SK-N-SH treated with all-trans-retinoic acid at 6 μM for 48 hours (cell line): ENCODE results near the gene MAP3K7CL.

ENCODE experiments used
- ATAC-seq: fragments of 200-7000 bp; cut with Tn5 transposase; 3 replicates; pipeline ENCODE4 v1.9.1; 2020; ENCODE audit warnings: mild to moderate bottlenecking, moderate library complexity
- ARNTL ChIP-seq: fragments of 450-650 bp; formaldehyde crosslinking; IDR thresholded peaks from 2 replicates; pipeline ENCODE4 v1.5.0; 2020; ENCODE audit warnings: low read depth, mild to moderate bottlenecking, moderate library complexity, borderline replicate concordance
- BACH2 ChIP-seq: fragments of 250-450 bp; sonication (Bioruptor Pico); IDR thresholded peaks from 2 replicates; pipeline ENCODE4 v1.9.0; 2021; ENCODE audit warnings: mild to moderate bottlenecking, borderline replicate concordance
- CSDC2 ChIP-seq: fragments of 250-450 bp; sonication (Bioruptor Pico); IDR thresholded peaks from 2 replicates; pipeline ENCODE4 v1.5.0; 2020; ENCODE audit warnings: mild to moderate bottlenecking, moderate library complexity
- ESRRG ChIP-seq: fragments of 250-450 bp; sonication (Bioruptor Pico); IDR thresholded peaks from 2 replicates; pipeline ENCODE4 v1.6.1; 2021; ENCODE audit warnings: mild to moderate bottlenecking
- GLIS3 ChIP-seq: fragments of 250-450 bp; sonication (Bioruptor Pico); IDR thresholded peaks from 2 replicates; pipeline ENCODE4 v1.5.0; 2020; ENCODE audit warnings: mild to moderate bottlenecking, moderate library complexity
- ISL1 ChIP-seq: fragments of 250-450 bp; sonication (Bioruptor Pico); IDR thresholded peaks from 2 replicates; pipeline ENCODE4 v2.1.2; 2022; ENCODE audit warnings: mild to moderate bottlenecking, moderate library complexity
- OSR1 ChIP-seq: fragments of 250-450 bp; sonication (Bioruptor Pico); IDR thresholded peaks from 2 replicates; pipeline ENCODE4 v1.8.0; 2022; ENCODE audit warnings: moderate library complexity, mild to moderate bottlenecking, inconsistent platforms
- RARB ChIP-seq: fragments of 250-450 bp; sonication (Bioruptor Pico); IDR thresholded peaks from 2 replicates; pipeline ENCODE4 v1.8.0; 2021; ENCODE audit warnings: mild to moderate bottlenecking, moderate library complexity
- TCF4 ChIP-seq: fragments of 250-450 bp; sonication (Bioruptor Pico); IDR thresholded peaks from 2 replicates; pipeline ENCODE4 v1.8.0; 2021; ENCODE audit warnings: mild to moderate bottlenecking, moderate library complexity, borderline replicate concordance
- TOX ChIP-seq: fragments of 250-450 bp; sonication (Bioruptor Pico); IDR thresholded peaks from 2 replicates; pipeline ENCODE4 v1.8.0; 2021; ENCODE audit warnings: mild to moderate bottlenecking, moderate library complexity, borderline replicate concordance
- ZC3H10 ChIP-seq: fragments of 250-450 bp; sonication (Bioruptor Pico); IDR thresholded peaks from 2 replicates; pipeline ENCODE4 v1.5.1; 2021; ENCODE audit warnings: mild to moderate bottlenecking, moderate library complexity
- ZFP3 ChIP-seq: fragments of 250-450 bp; sonication (Bioruptor Pico); IDR thresholded peaks from 2 replicates; pipeline ENCODE4 v1.5.0; 2020; ENCODE audit warnings: mild to moderate bottlenecking, moderate library complexity
- ZNF565 ChIP-seq: fragments of 450-650 bp; formaldehyde crosslinking; conservative IDR thresholded peaks from 2 replicates; pipeline ENCODE4 v1.5.0; 2020; ENCODE audit warnings: low read depth, mild to moderate bottlenecking, moderate library complexity
- ZNF70 ChIP-seq: fragments of 450-650 bp; formaldehyde crosslinking; IDR thresholded peaks from 2 replicates; pipeline ENCODE4 v1.5.0; 2020; ENCODE audit warnings: mild to moderate bottlenecking, moderate library complexity
- ZNF8 ChIP-seq: fragments of 450-650 bp; formaldehyde crosslinking; IDR thresholded peaks from 2 replicates; pipeline ENCODE4 v1.5.0; 2020; ENCODE audit warnings: mild to moderate bottlenecking, moderate library complexity
- TF ChIP-seq, protein P1 (sequence below): fragments of 250-450 bp; sonication (Bioruptor Pico); IDR thresholded peaks from 2 replicates; pipeline ENCODE4 v1.8.0; 2020; ENCODE audit warnings: mild to moderate bottlenecking, moderate library complexity, borderline replicate concordance
- TF ChIP-seq, protein P2 (sequence below): fragments of 250-450 bp; sonication (Bioruptor Pico); IDR thresholded peaks from 2 replicates; pipeline ENCODE4 v1.5.1; 2020; ENCODE audit warnings: low read depth, mild to moderate bottlenecking, moderate library complexity
- TF ChIP-seq, protein P3 (sequence below): fragments of 250-450 bp; sonication (Bioruptor Pico); IDR thresholded peaks from 2 replicates; pipeline ENCODE4 v1.8.0; 2021; ENCODE audit warnings: low read depth, mild to moderate bottlenecking, moderate library complexity, borderline replicate concordance
- TF ChIP-seq, protein P4 (sequence below): fragments of 250-450 bp; sonication (Bioruptor Pico); IDR thresholded peaks from 2 replicates; pipeline ENCODE4 v1.5.1; 2021; ENCODE audit warnings: mild to moderate bottlenecking, moderate library complexity

MAP3K7CL gene

DNA sequence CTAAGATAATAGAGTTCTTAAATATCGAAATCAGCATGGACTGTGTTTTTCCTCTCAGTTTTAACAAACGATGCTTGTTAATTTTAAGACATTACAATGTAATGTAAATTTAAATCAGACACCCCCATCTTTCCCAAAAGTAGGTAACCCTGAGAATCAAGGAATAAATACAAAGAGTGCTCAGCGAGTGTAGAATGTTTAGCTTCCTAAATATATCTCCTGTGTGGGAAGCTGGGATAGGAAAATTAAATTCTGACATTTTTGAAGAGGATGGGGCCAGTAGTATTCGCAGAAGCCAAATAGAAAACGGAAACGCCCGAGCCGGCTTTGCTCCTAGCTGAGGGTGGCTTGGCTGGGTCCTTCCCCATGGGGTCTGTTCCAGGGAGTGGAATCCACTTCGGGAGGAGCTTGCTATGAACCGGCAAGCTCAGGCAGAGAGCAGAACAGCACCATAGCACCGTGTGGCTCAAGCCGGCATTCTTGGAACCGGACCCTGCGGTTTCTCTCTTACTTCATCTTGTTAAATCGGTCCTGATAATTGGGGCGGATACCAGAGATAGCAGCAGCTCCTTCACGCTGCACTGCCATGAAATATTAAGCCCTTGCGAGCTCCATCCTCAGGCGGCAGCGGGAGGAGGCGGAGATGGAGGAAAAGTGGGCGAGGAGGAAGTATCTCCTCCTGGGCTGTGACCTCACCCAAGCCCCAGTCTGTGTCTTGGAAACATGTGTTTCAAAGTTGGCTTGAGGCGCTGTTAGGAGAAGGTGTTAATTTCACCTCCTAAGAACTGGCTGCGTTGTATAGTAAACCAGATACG lies 24.9 kb downstream of the MAP3K7CL start:
- TF ChIP-seq BACH2 (CRISPR knock-in tag) (no peak), RARB (CRISPR knock-in tag) (no peak)
- peak; percentile 95 for ATAC-seq

DNA sequence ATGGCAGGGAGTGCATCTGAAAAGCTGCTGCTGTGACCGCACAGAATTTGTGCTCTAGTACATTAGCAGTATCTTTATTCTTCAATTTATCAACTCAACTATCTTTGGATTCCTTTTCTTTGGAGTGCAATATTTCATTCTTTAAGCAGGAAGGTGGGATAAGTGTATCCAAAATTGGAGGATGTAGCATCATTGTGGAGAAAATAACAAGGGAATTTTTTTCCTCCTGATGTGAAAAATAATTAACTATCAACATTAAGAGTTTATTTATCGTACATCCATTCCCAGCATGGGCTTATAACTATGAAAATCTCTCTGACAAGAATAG lies 25.5 kb downstream of the MAP3K7CL start:
- TF ChIP-seq ZFP3 (CRISPR knock-in tag): no peak
- no peak for TF ChIP-seq OSR1 (CRISPR knock-in tag)
- no peak for ATAC-seq

DNA sequence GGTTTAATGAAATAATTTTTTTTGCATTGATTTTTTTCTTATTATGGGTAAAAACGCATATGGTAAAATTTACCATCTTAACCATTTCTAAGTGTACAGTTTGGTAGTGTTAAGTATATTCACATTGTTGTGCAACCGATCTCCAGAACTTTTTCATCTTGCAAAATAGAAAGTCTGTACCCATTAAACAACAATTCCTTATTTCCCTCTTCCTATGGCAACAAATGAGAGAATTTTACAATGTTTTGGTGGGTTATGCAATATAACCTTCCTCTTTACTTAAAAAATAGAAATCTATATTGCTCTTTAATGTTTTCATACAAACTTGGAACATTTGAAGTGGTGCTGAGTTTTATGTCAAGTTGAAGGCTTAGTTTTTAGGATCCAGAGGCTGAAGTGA lies 26.6 kb downstream of the MAP3K7CL start:
- TF ChIP-seq ISL1 (CRISPR knock-in tag): no peak
- no peak for TF ChIP-seq BACH2 (CRISPR knock-in tag)
- TF ChIP-seq, protein P1, sequence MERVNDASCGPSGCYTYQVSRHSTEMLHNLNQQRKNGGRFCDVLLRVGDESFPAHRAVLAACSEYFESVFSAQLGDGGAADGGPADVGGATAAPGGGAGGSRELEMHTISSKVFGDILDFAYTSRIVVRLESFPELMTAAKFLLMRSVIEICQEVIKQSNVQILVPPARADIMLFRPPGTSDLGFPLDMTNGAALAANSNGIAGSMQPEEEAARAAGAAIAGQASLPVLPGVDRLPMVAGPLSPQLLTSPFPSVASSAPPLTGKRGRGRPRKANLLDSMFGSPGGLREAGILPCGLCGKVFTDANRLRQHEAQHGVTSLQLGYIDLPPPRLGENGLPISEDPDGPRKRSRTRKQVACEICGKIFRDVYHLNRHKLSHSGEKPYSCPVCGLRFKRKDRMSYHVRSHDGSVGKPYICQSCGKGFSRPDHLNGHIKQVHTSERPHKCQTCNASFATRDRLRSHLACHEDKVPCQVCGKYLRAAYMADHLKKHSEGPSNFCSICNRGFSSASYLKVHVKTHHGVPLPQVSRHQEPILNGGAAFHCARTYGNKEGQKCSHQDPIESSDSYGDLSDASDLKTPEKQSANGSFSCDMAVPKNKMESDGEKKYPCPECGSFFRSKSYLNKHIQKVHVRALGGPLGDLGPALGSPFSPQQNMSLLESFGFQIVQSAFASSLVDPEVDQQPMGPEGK (CRISPR knock-in tag): no peak
- TF ChIP-seq, protein P2, sequence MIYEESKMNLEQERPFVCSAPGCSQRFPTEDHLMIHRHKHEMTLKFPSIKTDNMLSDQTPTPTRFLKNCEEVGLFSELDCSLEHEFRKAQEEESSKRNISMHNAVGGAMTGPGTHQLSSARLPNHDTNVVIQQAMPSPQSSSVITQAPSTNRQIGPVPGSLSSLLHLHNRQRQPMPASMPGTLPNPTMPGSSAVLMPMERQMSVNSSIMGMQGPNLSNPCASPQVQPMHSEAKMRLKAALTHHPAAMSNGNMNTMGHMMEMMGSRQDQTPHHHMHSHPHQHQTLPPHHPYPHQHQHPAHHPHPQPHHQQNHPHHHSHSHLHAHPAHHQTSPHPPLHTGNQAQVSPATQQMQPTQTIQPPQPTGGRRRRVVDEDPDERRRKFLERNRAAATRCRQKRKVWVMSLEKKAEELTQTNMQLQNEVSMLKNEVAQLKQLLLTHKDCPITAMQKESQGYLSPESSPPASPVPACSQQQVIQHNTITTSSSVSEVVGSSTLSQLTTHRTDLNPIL (CRISPR knock-in tag): no peak
- TF ChIP-seq OSR1 (CRISPR knock-in tag): no peak
- TF ChIP-seq TOX (CRISPR knock-in tag): no peak
- no peak for TF ChIP-seq GLIS3 (CRISPR knock-in tag)
- no peak for TF ChIP-seq ZNF70 (CRISPR knock-in tag)
- no peak for TF ChIP-seq ZC3H10 (CRISPR knock-in tag)
- no peak for TF ChIP-seq TCF4 (CRISPR knock-in tag)
- TF ChIP-seq, protein P3, sequence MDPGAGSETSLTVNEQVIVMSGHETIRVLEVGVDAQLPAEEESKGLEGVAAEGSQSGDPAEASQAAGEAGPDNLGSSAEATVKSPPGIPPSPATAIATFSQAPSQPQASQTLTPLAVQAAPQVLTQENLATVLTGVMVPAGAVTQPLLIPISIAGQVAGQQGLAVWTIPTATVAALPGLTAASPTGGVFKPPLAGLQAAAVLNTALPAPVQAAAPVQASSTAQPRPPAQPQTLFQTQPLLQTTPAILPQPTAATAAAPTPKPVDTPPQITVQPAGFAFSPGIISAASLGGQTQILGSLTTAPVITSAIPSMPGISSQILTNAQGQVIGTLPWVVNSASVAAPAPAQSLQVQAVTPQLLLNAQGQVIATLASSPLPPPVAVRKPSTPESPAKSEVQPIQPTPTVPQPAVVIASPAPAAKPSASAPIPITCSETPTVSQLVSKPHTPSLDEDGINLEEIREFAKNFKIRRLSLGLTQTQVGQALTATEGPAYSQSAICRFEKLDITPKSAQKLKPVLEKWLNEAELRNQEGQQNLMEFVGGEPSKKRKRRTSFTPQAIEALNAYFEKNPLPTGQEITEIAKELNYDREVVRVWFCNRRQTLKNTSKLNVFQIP: no peak
- TF ChIP-seq CSDC2 (CRISPR knock-in tag): no peak
- TF ChIP-seq ESRRG (CRISPR knock-in tag): no peak
- no peak for TF ChIP-seq ARNTL (CRISPR knock-in tag)
- TF ChIP-seq, all 23 proteins: peak for 0
- no peak for ATAC-seq

DNA sequence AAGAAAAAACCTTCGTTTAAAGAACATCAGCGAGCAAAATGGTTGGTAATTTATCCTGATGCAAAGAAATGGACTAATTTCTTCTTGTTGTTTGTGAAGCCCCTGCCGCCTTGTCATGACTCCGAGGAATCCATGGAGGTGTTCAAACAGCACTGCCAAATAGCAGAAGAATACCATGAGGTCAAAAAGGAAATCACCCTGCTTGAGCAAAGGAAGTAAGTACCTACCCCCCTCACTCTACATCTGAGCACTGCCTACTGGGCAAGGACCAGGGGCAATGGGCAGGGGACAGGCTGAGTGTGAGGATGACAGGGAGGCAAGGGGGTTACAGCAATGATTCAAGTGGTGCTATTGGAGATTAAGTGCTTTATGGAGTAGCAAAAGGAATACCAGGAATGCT lies 29.4 kb downstream of the MAP3K7CL start:
- TF ChIP-seq, protein P2 (CRISPR knock-in tag): no peak
- TF ChIP-seq CSDC2 (CRISPR knock-in tag): no peak
- no peak for ATAC-seq

DNA sequence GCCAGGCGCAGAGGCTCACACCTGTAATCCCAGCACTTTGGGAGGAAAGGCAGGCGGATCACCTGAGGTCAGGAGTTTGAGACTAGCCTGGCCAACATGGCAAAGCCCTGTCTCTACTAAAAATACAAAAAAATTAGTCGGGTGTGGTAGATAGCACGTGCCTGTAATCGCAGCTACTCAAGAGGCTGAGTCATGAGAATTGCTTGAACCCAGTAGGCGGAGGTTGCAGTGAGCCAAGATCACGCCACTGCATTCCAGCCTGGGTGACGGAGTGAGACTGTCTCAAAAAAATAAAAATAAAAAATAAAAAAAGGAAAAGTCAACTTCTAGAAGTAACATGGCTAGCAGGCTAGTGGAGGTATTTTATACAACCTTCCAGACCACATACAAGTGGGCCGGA lies 32.4 kb downstream of the MAP3K7CL start:
- peak; percentile 77 for ATAC-seq

DNA sequence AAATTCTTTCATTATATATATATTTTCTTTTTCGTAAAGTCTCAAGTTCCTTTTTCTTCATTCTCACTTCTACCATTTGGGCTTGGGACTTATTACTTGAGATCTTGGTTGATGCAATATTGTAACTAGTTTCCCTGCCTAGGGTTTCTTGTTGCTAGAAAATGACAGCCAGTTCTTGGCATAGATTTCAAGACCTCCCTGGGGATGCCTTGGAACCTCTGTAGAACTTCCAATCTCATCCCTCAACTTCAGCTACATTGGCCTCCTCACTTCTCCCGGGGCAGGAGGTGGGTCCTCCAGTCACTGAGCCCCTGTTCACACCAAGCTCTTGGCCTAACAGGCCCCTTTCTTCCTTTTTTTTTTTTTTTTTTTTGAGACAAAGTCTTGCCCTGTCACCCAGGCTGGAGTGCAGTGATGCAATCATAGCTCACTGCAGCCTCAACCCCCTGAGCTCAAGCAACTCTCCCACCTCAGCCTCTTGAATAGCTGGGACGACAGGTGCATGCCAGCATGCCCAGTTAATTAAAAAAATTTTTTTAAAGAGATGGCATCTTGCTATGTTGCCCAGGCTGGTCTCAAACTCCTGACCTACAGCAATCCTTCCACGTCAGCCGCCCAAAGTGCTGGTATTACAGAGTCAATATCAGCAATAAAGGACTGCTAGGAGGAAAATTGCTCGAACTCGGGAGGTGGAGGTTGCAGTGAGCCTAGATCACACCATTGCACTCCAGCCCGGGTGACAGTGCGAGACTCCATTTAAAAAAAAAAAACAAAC lies 33.1 kb downstream of the MAP3K7CL start:
- peak; percentile 16 for ATAC-seq
- TF ChIP-seq OSR1 (CRISPR knock-in tag) (no peak), ZNF565 (CRISPR knock-in tag) (no peak), ZC3H10 (CRISPR knock-in tag) (no peak), ZNF8 (no peak), CSDC2 (CRISPR knock-in tag) (no peak), TCF4 (CRISPR knock-in tag) (no peak), BACH2 (CRISPR knock-in tag) (no peak), ISL1 (CRISPR knock-in tag) (no peak), GLIS3 (CRISPR knock-in tag) (no peak), TOX (CRISPR knock-in tag) (no peak)
- TF ChIP-seq, protein P1 (CRISPR knock-in tag): no peak
- TF ChIP-seq, protein P2 (CRISPR knock-in tag): no peak
- TF ChIP-seq, protein P4, sequence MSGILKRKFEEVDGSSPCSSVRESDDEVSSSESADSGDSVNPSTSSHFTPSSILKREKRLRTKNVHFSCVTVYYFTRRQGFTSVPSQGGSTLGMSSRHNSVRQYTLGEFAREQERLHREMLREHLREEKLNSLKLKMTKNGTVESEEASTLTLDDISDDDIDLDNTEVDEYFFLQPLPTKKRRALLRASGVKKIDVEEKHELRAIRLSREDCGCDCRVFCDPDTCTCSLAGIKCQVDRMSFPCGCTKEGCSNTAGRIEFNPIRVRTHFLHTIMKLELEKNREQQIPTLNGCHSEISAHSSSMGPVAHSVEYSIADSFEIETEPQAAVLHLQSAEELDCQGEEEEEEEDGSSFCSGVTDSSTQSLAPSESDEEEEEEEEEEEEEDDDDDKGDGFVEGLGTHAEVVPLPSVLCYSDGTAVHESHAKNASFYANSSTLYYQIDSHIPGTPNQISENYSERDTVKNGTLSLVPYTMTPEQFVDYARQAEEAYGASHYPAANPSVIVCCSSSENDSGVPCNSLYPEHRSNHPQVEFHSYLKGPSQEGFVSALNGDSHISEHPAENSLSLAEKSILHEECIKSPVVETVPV (CRISPR knock-in tag): no peak
